Testis (tissue), 3 donors: Measurements from ENCODE around the gene P3H2. TPM values are rescaled to one million over a fixed set of nuclear protein-coding genes. Genes with fewer than 3 reads are reported as not detected.
"Not testable (repeated sequence)": the region's sequence is repeated elsewhere in the genome, so short reads cannot be mapped to it uniquely, and the experiment has no call there.

Experiments
- DNase-seq: peaks from one replicate; pipeline ENCODE4 v3.0.0-alpha.2; 2019
- H3K27ac ChIP-seq, 2 donors: fragments of 200-600 bp; sonication (generic); one replicate each; pipeline ENCODE4 v1.5.1; 2019
- H3K27me3 ChIP-seq: fragments of 200-600 bp; sonication (generic); one replicate; pipeline ENCODE4 v1.5.1; 2019
- H3K36me3 ChIP-seq: fragments of 200-600 bp; sonication (generic); one replicate; pipeline ENCODE4 v1.5.1; 2017; ENCODE audit warnings: low read depth; ENCODE audit errors: missing control alignments
- H3K4me1 ChIP-seq: fragments of 200-600 bp; sonication (generic); one replicate; pipeline ENCODE4 v1.5.1; 2019
- H3K4me3 ChIP-seq, 2 donors: fragments of 200-600 bp; sonication (generic); one replicate each; pipeline ENCODE4 v1.5.1; 2017 to 2019
- H3K9me3 ChIP-seq: fragments of 200-600 bp; sonication (generic); one replicate; pipeline ENCODE4 v1.5.1; 2017
- CTCF ChIP-seq, 3 experiments: fragments of 450-650 bp in 2 of 3; fragments of 200-600 bp in 1 of 3; sonication (generic) in 1 of 3; IDR thresholded peaks; one replicate each; pipeline ENCODE4 v1.5.1; 2016 to 2019; ENCODE audit warnings: antibody characterized with exemption in 3 of 3, mild to moderate bottlenecking in 2 of 3, moderate library complexity in 1 of 3
- POLR2A ChIP-seq: fragments of 450-650 bp; IDR thresholded peaks from one replicate; pipeline ENCODE4 v1.6.1; 2017; ENCODE audit warnings: antibody characterized with exemption, mild to moderate bottlenecking, moderate library complexity
- WGBS, 2 donors: methylation state at CpG; one replicate each; pipeline ENCODE4 v1.1.5; 2018; 5-methylcytosine and 5-hydroxymethylcytosine counted together
- intact Hi-C: fragments of 100-400 bp; cut with DNase I; formaldehyde crosslinking; loops from one replicate; pipeline ENCODE4 v1.15.1; 2023; ENCODE audit warnings: low total_unique reads
- polyA plus RNA-seq: library from polyadenylated mRNA; stranded (reverse); fragments of 350-450 nt; fragmentation: Illumina TruSeq; extraction: RNeasy Lipid Tissue Mini Kit (QIAGEN cat#74804); gene quantifications from one replicate; pipeline ENCODE4 v1.2.3, GENCODE V29; 2014; ENCODE audit warnings: low read depth, low replicate concordance; ENCODE audit not compliant: insufficient read depth
- total RNA-seq, 2 donors: library from RNA; depleted of rRNA; stranded (reverse); fragments of >200 nt; gene quantifications; one replicate each; pipeline ENCODE4 v1.2.3, GENCODE V29; 2016

P3H2 gene
- total and polyA plus RNA-seq, 3 donors from 2014 or later, result 7.2 to 11.0 (median 10.1) TPM

GRCh38 chr3:190076136-190076535 is 44.6 kb downstream of the P3H2 start:
- Histone ChIP-seq H3K36me3 (no peaks in the 10 kb centered on the region), H3K27me3 (no peaks in the 10 kb centered on the region), H3K9me3 (no peaks in the 10 kb centered on the region), H3K27ac (no peak overlapping the region), H3K4me1 (peaks cover 5% of the 10 kb centered on the region), H3K4me3 (no peak overlapping the region)
- DNase-seq, result no peak
- intact Hi-C loops, result no loop called here
- TF ChIP-seq CTCF (IDR thresholded peaks at IDR 0.05) (no peak), POLR2A (no peak)

- WGBS, 2 donors, result 85 to 97% methylated on average over 2 of the region's 2 CpGs
- H3K4me1 ChIP-seq, result peaks cover 5% of the 10 kb centered on the region
- no peak overlapping the region for H3K27ac ChIP-seq
- no peaks in the 10 kb centered on the region for H3K27me3 ChIP-seq
- TF ChIP-seq CTCF (IDR thresholded peaks at IDR 0.05) (no peak), POLR2A (no peak)
- no peaks in the 10 kb centered on the region for H3K36me3 ChIP-seq
- DNase-seq, result no peak
- no peak overlapping the region for H3K4me3 ChIP-seq
- intact Hi-C loops, result no loop called here
- no peaks in the 10 kb centered on the region for H3K9me3 ChIP-seq
These were observed 45.9 kb downstream of the P3H2 start for GRCh38 chr3:190074817-190075216.

GRCh38 chr3:190073264-190074008 is 47.3 kb downstream of the P3H2 start:
- Histone ChIP-seq H3K36me3 (no peaks in the 10 kb centered on the region), H3K27ac (no peak overlapping the region), H3K4me1 (peaks cover 5% of the 10 kb centered on the region), H3K9me3 (no peaks in the 10 kb centered on the region), H3K4me3 (no peak overlapping the region), H3K27me3 (no peaks in the 10 kb centered on the region)
- WGBS, 2 donors, result 48 to 74% methylated on average over 6 of the region's 6 CpGs
- intact Hi-C loops, result no loop called here
- no peak for DNase-seq
- TF ChIP-seq CTCF (IDR thresholded peaks at IDR 0.05) (no peak), POLR2A (no peak)

- DNase-seq, result no peak
- H3K9me3 ChIP-seq, result no peaks in the 10 kb centered on the region
- H3K27ac ChIP-seq, result no peak overlapping the region
- WGBS, 2 donors, result 67 to 68% methylated on average over 1 of the region's 1 CpG
- no peaks in the 10 kb centered on the region for H3K27me3 ChIP-seq
- TF ChIP-seq POLR2A, result no peak
- TF ChIP-seq CTCF (IDR thresholded peaks at IDR 0.05), result no peak
- intact Hi-C loops, result no loop called here
- H3K4me3 ChIP-seq, result no peak overlapping the region
- H3K36me3 ChIP-seq, result no peaks in the 10 kb centered on the region
- peaks cover 5% of the 10 kb centered on the region for H3K4me1 ChIP-seq
These were observed 47.8 kb downstream of the P3H2 start for GRCh38 chr3:190072856-190073255.

- H3K4me1 ChIP-seq, H3K4me3 ChIP-seq, H3K27me3 ChIP-seq, H3K27ac ChIP-seq, intact Hi-C loops, H3K9me3 ChIP-seq, H3K36me3 ChIP-seq, DNase-seq: not testable (repeated sequence)
- 91 to 96% methylated on average over 8 to 9 of the region's 9 CpGs for WGBS, 2 donors
These were observed 48.8 kb downstream of the P3H2 start for GRCh38 chr3:190071921-190072320.
